Breast epithelium (tissue), 4 donors: ENCODE measurements around the gene MRPS14. TPM values are rescaled to one million over a fixed set of nuclear protein-coding genes. Genes with fewer than 3 reads are reported as not detected.

ENCODE experiments used
- DNase-seq, 2 donors: peaks; one replicate each; pipeline ENCODE4 v3.0.0-alpha.2; 2019; ENCODE audit warnings: low spot score in 2 of 2
- H3K27ac ChIP-seq, 2 donors: fragments of 200-600 bp; sonication (generic) in 1 of 2; one replicate each; pipeline ENCODE4 v1.5.1; 2016 to 2019; ENCODE audit warnings: mild to moderate bottlenecking in 1 of 2
- H3K27me3 ChIP-seq, 2 donors: fragments of 200-600 bp; sonication (generic) in 1 of 2; one replicate each; pipeline versions ENCODE4 v1.5.1 to v1.6.0; 2017 to 2019; ENCODE audit warnings: control low read depth in 1 of 2, mild to moderate bottlenecking in 1 of 2
- H3K36me3 ChIP-seq: fragments of 200-600 bp; one replicate; pipeline ENCODE4 v1.5.1; 2019
- H3K4me1 ChIP-seq, 2 donors: fragments of 200-600 bp; sonication (generic); one replicate each; pipeline ENCODE4 v1.5.1; 2016 to 2019; ENCODE audit warnings: control low read depth in 1 of 2
- H3K4me3 ChIP-seq, 3 donors: fragments of 200-600 bp; sonication (generic); 1 replicate in 2 of 3; 2 replicates in 1 of 3; pipeline ENCODE4 v1.5.1; 2016 to 2019; ENCODE audit warnings: mild to moderate bottlenecking in 3 of 3, moderate library complexity in 2 of 3
- H3K9me3 ChIP-seq, 2 donors: fragments of 200-600 bp; sonication (generic) in 1 of 2; one replicate each; pipeline ENCODE4 v1.5.1; 2016 to 2019; ENCODE audit warnings: control low read depth in 1 of 2
- CTCF ChIP-seq, 3 donors: fragments of 450-650 bp; IDR thresholded peaks; one replicate each; pipeline ENCODE4 v1.5.1; 2016 to 2017; ENCODE audit warnings: antibody characterized with exemption in 3 of 3, mild to moderate bottlenecking in 3 of 3, moderate library complexity in 3 of 3
- POLR2A ChIP-seq: fragments of 450-650 bp; IDR thresholded peaks from one replicate; pipeline ENCODE4 v1.6.1; 2016; ENCODE audit warnings: antibody characterized with exemption, mild to moderate bottlenecking, moderate library complexity
- POLR2AphosphoS5 ChIP-seq, 3 donors: sonication (generic); formaldehyde crosslinking; IDR thresholded peaks; one replicate each; pipeline ENCODE4 v1.6.1; 2017; ENCODE audit warnings: antibody characterized with exemption in 3 of 3
- intact Hi-C: fragments of 100-400 bp; cut with DNase I; formaldehyde crosslinking; loops from one replicate; pipeline ENCODE4 v1.15.1; 2023; ENCODE audit warnings: low total_unique reads
- total RNA-seq, 3 donors: library from RNA; depleted of rRNA; stranded (reverse); fragments of >200 nt; gene quantifications; one replicate each; pipeline ENCODE4 v1.1.0, GENCODE V29; 2016

The MRPS14 gene
- total RNA-seq, 3 donors from 2014 or later = 22.9 to 38.5 (median 28.5) TPM

- no peaks in the 10 kb centered on the region for H3K27me3 ChIP-seq
- H3K27ac ChIP-seq = no peak overlapping the region
- intact Hi-C loops = no loop called here
- H3K9me3 ChIP-seq = no peaks in the 10 kb centered on the region
- DNase-seq = no peak
- H3K4me3 ChIP-seq = no peak overlapping the region
- TF ChIP-seq CTCF (IDR thresholded peaks at IDR 0.05) (no peak), POLR2A (no peak), POLR2AphosphoS5 (IDR thresholded peaks at IDR 0.05) (no peak)
- H3K36me3 ChIP-seq = no peaks in the 10 kb centered on the region
- H3K4me1 ChIP-seq = no peaks in the 10 kb centered on the region
Measured at GRCh38 chr1:175019524-175019923, 3.7 kb downstream of the MRPS14 start.

GRCh38 chr1:175015243-175015642 is 8.0 kb downstream of the MRPS14 start:
- no peak overlapping the region for H3K27ac ChIP-seq
- H3K9me3 ChIP-seq = no peaks in the 10 kb centered on the region
- no peak for DNase-seq
- H3K27me3 ChIP-seq = no peaks in the 10 kb centered on the region
- H3K4me3 ChIP-seq = no peak overlapping the region
- intact Hi-C loops = no loop called here
- TF ChIP-seq CTCF (IDR thresholded peaks at IDR 0.05) = no peak
- no peak for TF ChIP-seq POLR2A
- TF ChIP-seq POLR2AphosphoS5 (IDR thresholded peaks at IDR 0.05) = no peak
- no peaks in the 10 kb centered on the region for H3K4me1 ChIP-seq
- peaks cover 6% of the 10 kb centered on the region for H3K36me3 ChIP-seq

- no peaks in the 10 kb centered on the region for H3K27me3 ChIP-seq
- peaks cover 6% of the 10 kb centered on the region for H3K36me3 ChIP-seq
- DNase-seq = no peak
- no peaks in the 10 kb centered on the region for H3K9me3 ChIP-seq
- H3K27ac ChIP-seq = no peak overlapping the region
- intact Hi-C loops = no loop called here
- H3K4me1 ChIP-seq = no peaks in the 10 kb centered on the region
- H3K4me3 ChIP-seq = no peak overlapping the region
- TF ChIP-seq POLR2A (no peak), POLR2AphosphoS5 (IDR thresholded peaks at IDR 0.05) (no peak), CTCF (IDR thresholded peaks at IDR 0.05) (no peak)
Measured at GRCh38 chr1:175013445-175013844, 9.8 kb downstream of the MRPS14 start.

- no peak overlapping the region for H3K4me3 ChIP-seq
- no peak for DNase-seq
- peaks cover 6% of the 10 kb centered on the region for H3K36me3 ChIP-seq
- no peak for TF ChIP-seq CTCF (IDR thresholded peaks at IDR 0.05)
- TF ChIP-seq POLR2A = no peak
- TF ChIP-seq POLR2AphosphoS5 (IDR thresholded peaks at IDR 0.05) = no peak
- H3K9me3 ChIP-seq = no peaks in the 10 kb centered on the region
- no peaks in the 10 kb centered on the region for H3K27me3 ChIP-seq
- H3K4me1 ChIP-seq = no peaks in the 10 kb centered on the region
- H3K27ac ChIP-seq = no peak overlapping the region
- intact Hi-C loops = no loop called here
Measured at GRCh38 chr1:175009532-175009931, 13.7 kb downstream of the MRPS14 start.

- no peaks in the 10 kb centered on the region for H3K36me3 ChIP-seq
- intact Hi-C loops = no loop called here
- H3K9me3 ChIP-seq = no peaks in the 10 kb centered on the region
- no peak overlapping the region for H3K4me3 ChIP-seq
- no peaks in the 10 kb centered on the region for H3K27me3 ChIP-seq
- TF ChIP-seq CTCF (IDR thresholded peaks at IDR 0.05) (no peak), POLR2A (no peak), POLR2AphosphoS5 (IDR thresholded peaks at IDR 0.05) (no peak)
- no peak overlapping the region for H3K27ac ChIP-seq
- peaks cover 0 to 7% of the 10 kb centered on the region in 2 donors for H3K4me1 ChIP-seq
- DNase-seq = no peak
Measured at GRCh38 chr1:175005085-175005783, 18.0 kb downstream of the MRPS14 start.
